ENCODE data around the gene ADGRG3. TPM values are rescaled to one million over a fixed set of nuclear protein-coding genes. Genes with fewer than 3 reads are reported as not detected.
A peak's percentile ranks its signal among the peaks of the same experiment; 100 is the strongest.

Gene ADGRG3
- total RNA-seq, 1 experiment from 2014 or later, result not detected

DNA sequence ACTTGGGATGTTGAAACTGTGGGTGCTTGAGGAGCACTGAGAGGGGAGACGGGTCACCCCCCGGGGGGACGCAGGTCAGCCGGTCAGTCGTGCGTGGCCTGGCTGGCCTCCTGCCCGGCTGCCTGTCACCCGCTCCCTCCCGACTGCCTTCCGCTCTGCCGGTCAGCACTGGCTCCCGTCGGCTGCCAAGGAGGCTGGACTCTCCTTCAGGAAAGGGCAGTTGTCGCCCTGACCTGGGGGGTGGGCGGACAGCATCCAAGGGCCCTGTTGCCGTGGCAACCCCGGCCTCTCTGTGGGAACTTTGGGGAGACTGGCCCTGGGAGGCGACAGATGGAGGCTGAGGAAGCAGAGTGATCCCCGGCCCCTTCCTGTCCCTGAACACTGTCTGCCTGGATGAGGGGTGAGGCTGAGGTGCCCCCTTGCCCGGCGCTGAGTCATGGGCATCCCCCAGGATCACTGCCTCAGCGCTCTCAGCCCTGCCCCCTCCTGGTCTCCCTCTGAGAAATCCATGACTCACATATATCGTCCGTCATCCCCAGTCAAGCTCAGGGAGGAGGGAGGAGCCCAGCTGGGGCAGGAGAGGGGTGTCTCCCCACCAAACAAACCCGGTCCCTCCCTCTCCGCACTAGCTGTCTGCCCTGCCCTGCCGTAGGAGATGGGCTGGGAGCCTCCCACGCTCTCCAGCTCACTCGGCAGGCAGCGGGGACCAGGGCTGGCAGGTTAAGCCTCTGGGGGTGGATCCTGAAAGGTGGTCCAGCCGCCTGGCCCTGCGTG, 39.9 kb upstream of the ADGRG3 start, which contains the start of gene ADGRG1:
TSS of gene ADGRG1 (plus strand) at position 623 of the 774 bp plus-strand sequence. CDS start 21,658 bp downstream, outside the sequence.
- peak; percentile 71 for DNase-seq (ENCODE audit: low read depth, low spot score)
- Histone ChIP-seq H2AFZ (ENCODE audit: low read depth, low read length, poor library complexity, severe bottlenecking) (no peak within 1 kb of the TSS), H3K4me1 (ENCODE audit: control insufficient read depth in 1 of 2, insufficient read depth in 2 of 2, low read length in 2 of 2) (peaks cover 36 to 61% of the 10 kb centered on the region in 2 experiments), H3K27me3 (ENCODE audit: insufficient read depth, low read length) (no peaks in the 10 kb centered on the region), H3K4me2 (ENCODE audit: low read length) (peak within 1 kb of the TSS; percentile 76), H3K79me2 (ENCODE audit: insufficient read depth, low read length) (no peaks in the 10 kb centered on the region), H3K9ac (ENCODE audit: low read length) (peak within 1 kb of the TSS; percentile 28; the same call in 1 of the 2 replicates), H3K27ac (ENCODE audit: low read depth, low read length) (peak within 1 kb of the TSS; percentile 45; the same call in 1 of the 2 replicates), H3K9me3 (ENCODE audit: control insufficient read depth in 1 of 2, insufficient read depth in 1 of 2, low read depth in 1 of 2, low read length in 2 of 2) (no peaks in the 10 kb centered on the region), H4K20me1 (ENCODE audit: insufficient read depth) (no peaks in the 10 kb centered on the region), H3K4me3 (replicated peaks in 1 of 2; ENCODE audit: low read depth in 1 of 2, low read length in 2 of 2) (peak within 1 kb of the TSS; percentile 26 to 32), H3K36me3 (ENCODE audit: control insufficient read depth in 1 of 2, insufficient read depth in 2 of 2, low read length in 2 of 2) (no peaks in the 10 kb centered on the region), H3K9me2 (ENCODE audit: insufficient read depth) (no peaks in the 10 kb centered on the region)
- RAD21 ChIA-PET (ENCODE audit: low non-redundant PET in 1 of 2, low total read pairs in 2 of 2, uncharacterized antibody in 2 of 2, unreplicated experiment in 2 of 2), result no interaction called here
- CTCF ChIA-PET, result interaction anchor here (0.5 to 1.2 kb wide), 4 partner anchors 9 to 465 kb away, joined by 3 to 8 read pairs (median 4); no protein-coding TSS in a partner anchor
- BruUV-seq (replicated peaks), result no TSS peak
- intact Hi-C loops (cut with micrococcal nuclease), result no loop called here
- ATAC-seq, result peak; percentile 88
- POLR2A ChIA-PET, result interaction anchor here (1.1 kb wide), 1 partner anchor 9 kb away, joined by 6 read pairs; no protein-coding TSS in a partner anchor
- TF ChIP-seq, protein P1, sequence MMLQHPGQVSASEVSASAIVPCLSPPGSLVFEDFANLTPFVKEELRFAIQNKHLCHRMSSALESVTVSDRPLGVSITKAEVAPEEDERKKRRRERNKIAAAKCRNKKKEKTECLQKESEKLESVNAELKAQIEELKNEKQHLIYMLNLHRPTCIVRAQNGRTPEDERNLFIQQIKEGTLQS (IDR thresholded peaks at IDR 0.05), result no peak
- TF ChIP-seq, protein P2, sequence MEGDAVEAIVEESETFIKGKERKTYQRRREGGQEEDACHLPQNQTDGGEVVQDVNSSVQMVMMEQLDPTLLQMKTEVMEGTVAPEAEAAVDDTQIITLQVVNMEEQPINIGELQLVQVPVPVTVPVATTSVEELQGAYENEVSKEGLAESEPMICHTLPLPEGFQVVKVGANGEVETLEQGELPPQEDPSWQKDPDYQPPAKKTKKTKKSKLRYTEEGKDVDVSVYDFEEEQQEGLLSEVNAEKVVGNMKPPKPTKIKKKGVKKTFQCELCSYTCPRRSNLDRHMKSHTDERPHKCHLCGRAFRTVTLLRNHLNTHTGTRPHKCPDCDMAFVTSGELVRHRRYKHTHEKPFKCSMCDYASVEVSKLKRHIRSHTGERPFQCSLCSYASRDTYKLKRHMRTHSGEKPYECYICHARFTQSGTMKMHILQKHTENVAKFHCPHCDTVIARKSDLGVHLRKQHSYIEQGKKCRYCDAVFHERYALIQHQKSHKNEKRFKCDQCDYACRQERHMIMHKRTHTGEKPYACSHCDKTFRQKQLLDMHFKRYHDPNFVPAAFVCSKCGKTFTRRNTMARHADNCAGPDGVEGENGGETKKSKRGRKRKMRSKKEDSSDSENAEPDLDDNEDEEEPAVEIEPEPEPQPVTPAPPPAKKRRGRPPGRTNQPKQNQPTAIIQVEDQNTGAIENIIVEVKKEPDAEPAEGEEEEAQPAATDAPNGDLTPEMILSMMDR (IDR thresholded peaks at IDR 0.05 in 2 of 3, conservative IDR thresholded peaks at IDR 0.05 in 1 of 3; ENCODE audit: borderline replicate concordance in 1 of 3, insufficient read depth in 1 of 3, low read depth in 2 of 3, low read length in 2 of 3), result peak in 2 of 3 experiments; percentile 12 to 19; a peak in 1 of 6 replicates
- peak; percentile 12; the same call in 1 of the 2 replicates for TF ChIP-seq POLR2AphosphoS5 (IDR thresholded peaks at IDR 0.05; ENCODE audit: low read depth, low read length)

Data from HCT116 (cell line).